GM12891 (cell line): ENCODE results near the gene ILK. TPM values are rescaled to one million over a fixed set of nuclear protein-coding genes. Genes with fewer than 3 reads are reported as not detected.

Experiments used
- DNase-seq: peaks from one replicate; pipeline ENCODE4 v3.0.0; 2011; ENCODE audit warnings: low spot score; ENCODE audit not compliant: insufficient read length
- FAIRE-seq: peaks from 2 replicates; lab custom pipeline; 2011; peaks lifted over from hg19 to GRCh38; lab: Jason Lieb, UNC
- PAX5 ChIP-seq: IDR thresholded peaks from 2 replicates; pipeline ENCODE4 v1.6.1; 2011; ENCODE audit warnings: low read length, moderate library complexity, mild to moderate bottlenecking; ENCODE audit not compliant: insufficient read depth, severe bottlenecking
- POLR2A ChIP-seq: IDR thresholded peaks from 2 replicates; pipeline ENCODE4 v1.6.1; 2011; ENCODE audit warnings: low read depth, low read length, control low read depth
- POLR2AphosphoS5 ChIP-seq: IDR thresholded peaks from 2 replicates; pipeline ENCODE4 v1.6.1; 2011; ENCODE audit warnings: low read depth, low read length, control low read depth
- POU2F2 ChIP-seq: IDR thresholded peaks from 2 replicates; pipeline ENCODE4 v1.6.1; 2011; ENCODE audit warnings: low read depth, mild to moderate bottlenecking, control low read depth, low read length, moderate library complexity
- SPI1 ChIP-seq: IDR thresholded peaks from 2 replicates; pipeline ENCODE4 v1.6.1; 2011; ENCODE audit warnings: low read depth, low read length, control low read depth
- TAF1 ChIP-seq: IDR thresholded peaks from 2 replicates; pipeline ENCODE4 v1.6.1; 2011; ENCODE audit warnings: low read depth, low read length, control low read depth
- polyA plus RNA-seq: library from polyadenylated mRNA; unstranded; fragments of >200 nt; gene quantifications from one replicate; pipeline ENCODE4 v1.2.1, GENCODE V29; 2012; ENCODE audit warnings: low read depth, missing spikeins, inconsistent platforms; ENCODE audit not compliant: missing spikeins

The ILK gene
- 56.8 TPM for polyA plus RNA-seq

- peak; percentile 89 for DNase-seq
- TF ChIP-seq TAF1 (peak; percentile 70), POLR2A (peak; percentile 71; the same call in 1 of the 2 replicates), SPI1 (peak; percentile 38; the same call in 1 of the 2 replicates), POU2F2 (0 out of 2 replicates have a peak, but pooled peaks have one; percentile 34), PAX5 (peak; percentile 75), POLR2AphosphoS5 (peak; percentile 52; the same call in 1 of the 2 replicates)
- FAIRE-seq, result peak; percentile 93
Observed at GRCh38 chr11:6603287-6604080, at the start of gene ILK, which contains the start of gene RRP8. Gene ILK, plus strand, starts transcription at chr11:6603774. Its CDS starts 498 bp downstream, at chr11:6604272. Gene RRP8, minus strand, starts transcription at chr11:6603616. Its CDS starts 114 bp downstream, at chr11:6603502.

DNA sequence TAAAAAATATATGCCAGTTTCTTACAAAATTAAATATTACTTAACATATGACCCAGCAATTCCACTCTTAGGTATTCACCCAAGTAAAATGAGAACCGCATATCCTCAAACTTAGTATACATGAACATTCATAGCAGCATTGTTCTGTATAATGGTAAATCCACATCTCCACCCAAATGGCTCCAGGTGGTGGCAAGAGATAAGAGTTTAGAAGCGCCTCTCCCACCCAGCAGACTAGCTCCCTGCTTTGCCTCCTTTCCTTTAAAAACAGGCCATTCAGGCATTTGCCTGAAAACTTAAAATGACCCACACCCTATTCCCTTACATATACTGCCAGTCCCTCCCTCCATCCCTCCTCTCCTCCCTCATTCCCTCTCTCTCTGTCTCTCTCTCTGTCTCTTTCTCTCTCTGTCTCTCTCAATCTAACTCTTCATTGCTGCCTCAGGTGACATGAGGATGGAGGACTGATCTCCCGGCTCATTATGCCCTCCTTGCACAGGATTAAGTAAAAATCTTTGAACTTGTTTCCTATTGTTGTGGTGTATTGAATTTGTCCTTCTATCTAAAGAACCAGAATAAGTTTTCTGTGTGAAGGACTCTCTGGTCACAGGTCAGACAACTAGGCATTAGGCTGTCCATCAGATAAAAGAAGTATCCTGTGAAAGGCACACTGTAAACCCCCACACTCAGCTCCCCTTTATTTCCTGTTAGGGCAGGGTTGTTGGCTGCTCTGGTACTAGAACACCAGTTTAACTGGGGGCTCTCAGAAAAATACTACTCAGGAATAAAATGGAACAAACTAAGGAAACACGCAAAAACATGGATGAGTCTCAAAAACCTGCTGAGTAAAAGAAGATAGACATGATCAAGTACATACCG is 48.5 kb upstream of the ILK start:
- DNase-seq, result no peak

DNA sequence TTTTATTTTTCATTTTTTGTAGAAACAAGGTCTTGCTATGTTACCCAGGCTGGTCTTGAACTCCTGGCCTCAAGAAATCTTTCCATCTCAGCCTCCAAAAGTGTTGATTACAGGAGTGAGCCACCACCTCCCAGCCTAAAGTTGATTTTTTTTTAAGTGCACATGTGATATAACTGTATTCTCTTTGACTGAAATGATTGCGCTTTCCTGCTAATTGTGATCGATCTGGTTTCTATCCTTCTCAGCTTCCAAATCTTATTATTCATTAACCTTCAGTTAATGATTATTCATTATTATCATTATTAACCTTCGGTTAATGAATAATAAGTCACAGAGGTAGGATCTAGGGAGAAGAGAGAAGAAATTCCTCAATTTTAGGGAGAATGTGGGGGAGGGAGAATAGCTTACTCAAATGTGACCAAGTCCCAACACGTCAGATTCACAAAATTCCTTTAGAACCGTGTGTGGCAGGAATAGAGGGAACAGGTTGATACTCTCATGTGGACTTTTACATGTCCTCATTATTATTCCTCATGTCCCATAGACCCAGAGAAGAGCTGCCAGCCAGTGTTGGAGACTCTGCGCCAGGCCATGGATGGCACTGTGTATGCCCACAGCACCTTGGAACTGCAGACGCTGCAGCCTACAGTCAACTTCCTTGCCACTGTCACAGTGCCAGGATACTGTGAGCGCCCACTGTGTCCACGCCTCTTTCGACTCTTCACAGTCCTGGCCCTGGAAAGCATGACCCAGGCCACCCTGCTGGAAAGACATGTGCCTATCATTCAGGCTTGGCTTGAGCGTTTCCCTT is 47.2 kb upstream of the ILK start:
- FAIRE-seq (no peak), DNase-seq (no peak)
- TF ChIP-seq POU2F2 (no peak), SPI1 (no peak)

More for the DNA sequence above, 48.5 kb upstream of the ILK start:
- TF ChIP-seq POLR2A (no peak), POU2F2 (no peak), PAX5 (no peak), POLR2AphosphoS5 (no peak), TAF1 (no peak), SPI1 (no peak)
- FAIRE-seq, result no peak

DNA sequence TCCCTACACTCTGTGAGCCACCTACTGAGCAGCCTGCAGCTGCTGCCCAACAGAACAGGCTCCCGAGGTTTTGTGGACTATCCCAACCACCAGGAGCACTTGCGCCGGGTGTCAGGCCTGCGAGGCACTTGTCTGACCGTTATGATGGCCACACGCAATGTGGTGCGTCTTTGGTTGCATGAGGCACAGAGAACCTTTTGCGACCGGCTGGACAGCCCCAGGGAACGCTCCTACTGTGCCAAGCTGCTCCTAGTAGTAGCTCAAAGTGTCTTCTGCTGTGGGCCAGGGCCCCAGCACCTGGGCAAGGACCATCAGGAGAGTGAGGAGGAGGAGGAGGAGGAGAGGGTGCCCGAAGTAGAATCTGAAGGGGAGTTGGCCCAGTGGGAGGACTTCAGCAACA is 46.5 kb upstream of the ILK start:
- FAIRE-seq (no peak), DNase-seq (no peak)
- TF ChIP-seq PAX5 (no peak), POU2F2 (no peak), TAF1 (no peak), SPI1 (no peak), POLR2A (no peak), POLR2AphosphoS5 (no peak)

- FAIRE-seq (no peak), DNase-seq (no peak)
- TF ChIP-seq POU2F2 (no peak), SPI1 (no peak), TAF1 (no peak), PAX5 (no peak), POLR2AphosphoS5 (no peak), POLR2A (no peak)
Observed at GRCh38 chr11:6557761-6558674, 45.6 kb upstream of the ILK start.

DNA sequence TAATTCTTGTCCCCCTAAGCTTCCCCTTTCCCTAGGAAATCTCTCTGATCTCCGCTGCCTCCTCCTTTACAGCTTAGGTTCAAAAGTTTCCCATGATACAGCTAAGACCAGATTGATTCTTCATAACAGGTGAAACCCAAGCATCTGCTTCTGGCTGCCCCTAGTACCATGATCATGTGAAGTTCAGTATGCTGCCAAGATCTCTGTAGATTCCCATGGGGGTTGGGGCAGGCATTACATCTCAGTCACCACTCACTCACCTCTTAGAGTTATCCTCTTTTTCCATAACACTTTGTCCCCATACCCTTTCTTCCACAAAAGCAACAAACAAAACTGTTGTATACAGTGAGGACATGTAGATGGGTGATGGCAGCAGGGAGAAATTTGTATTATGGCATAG is 44.2 kb upstream of the ILK start:
- TF ChIP-seq PAX5, result no peak
- TF ChIP-seq SPI1, result no peak
- no peak for TF ChIP-seq POU2F2
- no peak for TF ChIP-seq POLR2A
- TF ChIP-seq POLR2AphosphoS5, result no peak
- TF ChIP-seq TAF1, result no peak
- FAIRE-seq (no peak), DNase-seq (no peak)

GRCh38 chr11:6561288-6561687 is 42.3 kb upstream of the ILK start:
- TF ChIP-seq PAX5 (no peak), POLR2A (no peak), TAF1 (no peak), SPI1 (no peak), POLR2AphosphoS5 (no peak), POU2F2 (no peak)
- no peak for FAIRE-seq
- no peak for DNase-seq

GRCh38 chr11:6563121-6563619 is 40.4 kb upstream of the ILK start:
- no peak for DNase-seq
- no peak for TF ChIP-seq POLR2AphosphoS5
- FAIRE-seq, result no peak
